Loucy (cell line): ENCODE data around the gene TMEM150B.
A peak's percentile ranks its signal among the peaks of the same experiment; 100 is the strongest.

Experiments
- H2AFZ ChIP-seq: fragments of 200-600 bp; sonication (generic); 2 replicates; pipeline ENCODE4 v1.6.0; 2016; ENCODE audit warnings: antibody characterized with exemption, mild to moderate bottlenecking, low read length, moderate library complexity
- H3F3A ChIP-seq: fragments of 200-600 bp; 2 replicates; pipeline ENCODE4 v1.6.0; 2016; ENCODE audit warnings: antibody characterized with exemption, low read depth, mild to moderate bottlenecking
- H3K27me3 ChIP-seq: fragments of 200-600 bp; sonication (generic); 2 replicates; pipeline ENCODE4 v1.6.1; 2014; ENCODE audit warnings: low read length, mild to moderate bottlenecking; ENCODE audit not compliant: insufficient read depth, poor library complexity, severe bottlenecking
- H3K36me3 ChIP-seq: fragments of 200-600 bp; sonication (generic); 2 replicates; pipeline ENCODE4 v1.6.1; 2016; ENCODE audit warnings: low read length; ENCODE audit not compliant: insufficient read depth
- H3K4me1 ChIP-seq: fragments of 200-600 bp; sonication (generic); 2 replicates; pipeline ENCODE4 v1.5.1; 2014; ENCODE audit warnings: low read length, mild to moderate bottlenecking; ENCODE audit not compliant: insufficient read depth, poor library complexity, severe bottlenecking
- H3K4me2 ChIP-seq: fragments of 200-600 bp; sonication (generic); 2 replicates; pipeline ENCODE4 v1.6.0; 2014; ENCODE audit warnings: antibody characterized with exemption, low read length, low read depth, mild to moderate bottlenecking; ENCODE audit not compliant: poor library complexity, severe bottlenecking
- H3K4me3 ChIP-seq: fragments of 200-600 bp; sonication (generic); 2 replicates; pipeline ENCODE4 v1.5.1; 2014; ENCODE audit warnings: low read length, mild to moderate bottlenecking, mixed read lengths; ENCODE audit not compliant: poor library complexity, severe bottlenecking
- H3K79me2 ChIP-seq: fragments of 200-600 bp; sonication (generic); 2 replicates; pipeline ENCODE4 v1.6.1; 2014; ENCODE audit warnings: low read length; ENCODE audit not compliant: insufficient read depth
- H3K9ac ChIP-seq: fragments of 200-600 bp; sonication (generic); 2 replicates; pipeline ENCODE4 v1.6.0; 2014; ENCODE audit warnings: mild to moderate bottlenecking, low read depth, low read length, moderate library complexity; ENCODE audit not compliant: poor library complexity, severe bottlenecking
- H3K9me2 ChIP-seq: fragments of 200-600 bp; sonication (generic); replicated peaks from 2 replicates; pipeline ENCODE4 v1.6.1; 2016; ENCODE audit warnings: low read depth, low read length, mixed read lengths
- H3K9me3 ChIP-seq: fragments of 200-600 bp; sonication (generic); 2 replicates; pipeline ENCODE4 v1.6.1; 2014; ENCODE audit warnings: mild to moderate bottlenecking, antibody characterized with exemption, low read length, low read depth; ENCODE audit not compliant: insufficient read depth
- H4K20me1 ChIP-seq: fragments of 200-600 bp; sonication (generic); 2 replicates; pipeline ENCODE4 v1.6.0; 2014; ENCODE audit warnings: antibody characterized with exemption, low read length, mild to moderate bottlenecking; ENCODE audit not compliant: insufficient read depth, poor library complexity, severe bottlenecking
- CTCF ChIP-seq: fragments of 200-600 bp; sonication (generic); conservative IDR thresholded peaks from 2 replicates; pipeline ENCODE4 v1.5.1; 2014; ENCODE audit warnings: mild to moderate bottlenecking, antibody characterized with exemption, low read length
- EZH2phosphoT487 ChIP-seq: fragments of 200-600 bp; IDR thresholded peaks from 2 replicates; pipeline ENCODE4 v1.6.1; 2018; ENCODE audit warnings: antibody characterized with exemption, mild to moderate bottlenecking, moderate library complexity, borderline replicate concordance

Gene TMEM150B

GRCh38 chr19:55320844-55321419 is 4.2 kb downstream of the TMEM150B start:
- TF ChIP-seq CTCF (no peak), EZH2phosphoT487 (no peak)
- peaks cover 12% of the 10 kb centered on the region for H3K4me1 ChIP-seq

GRCh38 chr19:55319785-55320184 is 5.4 kb downstream of the TMEM150B start:
- no peaks in the 10 kb centered on the region for H3K27me3 ChIP-seq
- H3K4me1 ChIP-seq: peaks cover 12% of the 10 kb centered on the region
- TF ChIP-seq EZH2phosphoT487: no peak
- no peak for TF ChIP-seq CTCF
- no peaks in the 10 kb centered on the region for H3K9me2 ChIP-seq
- no peak overlapping the region for H3K4me3 ChIP-seq
- no peaks in the 10 kb centered on the region for H3F3A ChIP-seq
- H2AFZ ChIP-seq: no peak overlapping the region
- no peaks in the 10 kb centered on the region for H3K79me2 ChIP-seq
- H3K36me3 ChIP-seq: no peaks in the 10 kb centered on the region
- no peak overlapping the region for H3K4me2 ChIP-seq
- no peaks in the 10 kb centered on the region for H3K9me3 ChIP-seq
- no peaks in the 10 kb centered on the region for H4K20me1 ChIP-seq
- no peak overlapping the region for H3K9ac ChIP-seq

More at GRCh38 chr19:55320844-55321419, 4.2 kb downstream of the TMEM150B start:
- Histone ChIP-seq H3K4me2 (peak overlapping the region; percentile 52), H3K4me3 (no peak overlapping the region), H4K20me1 (no peaks in the 10 kb centered on the region), H2AFZ (no peak overlapping the region), H3K79me2 (no peaks in the 10 kb centered on the region), H3K9me3 (no peaks in the 10 kb centered on the region), H3F3A (no peaks in the 10 kb centered on the region), H3K9me2 (no peaks in the 10 kb centered on the region), H3K36me3 (no peaks in the 10 kb centered on the region), H3K9ac (peak overlapping the region; percentile 25), H3K27me3 (no peaks in the 10 kb centered on the region)

- Histone ChIP-seq H3K36me3 (no peaks in the 10 kb centered on the region), H3K4me1 (peaks cover 6% of the 10 kb centered on the region), H2AFZ (no peak overlapping the region), H3K9me3 (no peaks in the 10 kb centered on the region), H3K9ac (no peak overlapping the region), H3K4me2 (no peak overlapping the region), H3K27me3 (no peaks in the 10 kb centered on the region), H3K9me2 (no peaks in the 10 kb centered on the region), H4K20me1 (no peaks in the 10 kb centered on the region), H3K4me3 (no peak overlapping the region), H3K79me2 (no peaks in the 10 kb centered on the region), H3F3A (no peaks in the 10 kb centered on the region)
- TF ChIP-seq EZH2phosphoT487 (no peak), CTCF (no peak)
Measured at GRCh38 chr19:55316646-55317045, 8.5 kb downstream of the TMEM150B start.
